Activated naive CD4-positive, alpha-beta T cell treated with anti-CD3 and anti-CD28 coated beads, Interleukin-2, amount 50 U/mL, for 72 hours (primary cell): Measurements from ENCODE around the gene MYO16. TPM values are rescaled to one million over a fixed set of nuclear protein-coding genes. Genes with fewer than 3 reads are reported as not detected.
A peak's percentile ranks its signal among the peaks of the same experiment; 100 is the strongest.

Experiments used
- ATAC-seq, 2 donors: fragments of 150-1000 bp; cut with Tn5 transposase; 2 replicates each; pipeline ENCODE4 v1.10.0; 2021; ENCODE audit warnings: mild to moderate bottlenecking in 2 of 2, moderate library complexity in 2 of 2
- DNase-seq, 2 donors: peaks; one replicate each; pipeline ENCODE4 v3.0.0; 2021 to 2022; ENCODE audit warnings: low spot score in 2 of 2
- H3K27ac Mint-ChIP-seq, 2 donors: one replicate each; pipeline ENCODE4 v1.8.0; 2022; ENCODE audit warnings: mild to moderate bottlenecking in 2 of 2, mixed read lengths in 2 of 2
- H3K36me3 Mint-ChIP-seq, 2 donors: one replicate each; pipeline ENCODE4 v1.8.0; 2022; ENCODE audit warnings: mixed read lengths in 2 of 2
- H3K9me3 Mint-ChIP-seq, 2 donors: one replicate each; pipeline ENCODE4 v1.8.0; 2022; ENCODE audit warnings: mixed read lengths in 2 of 2
- total RNA-seq, 2 donors: library from RNA; stranded (reverse); gene quantifications; one replicate each; pipeline ENCODE4 v1.2.3, GENCODE V29; 2022

The MYO16 gene
- total RNA-seq, 2 donors from 2014 or later, result not detected

DNA sequence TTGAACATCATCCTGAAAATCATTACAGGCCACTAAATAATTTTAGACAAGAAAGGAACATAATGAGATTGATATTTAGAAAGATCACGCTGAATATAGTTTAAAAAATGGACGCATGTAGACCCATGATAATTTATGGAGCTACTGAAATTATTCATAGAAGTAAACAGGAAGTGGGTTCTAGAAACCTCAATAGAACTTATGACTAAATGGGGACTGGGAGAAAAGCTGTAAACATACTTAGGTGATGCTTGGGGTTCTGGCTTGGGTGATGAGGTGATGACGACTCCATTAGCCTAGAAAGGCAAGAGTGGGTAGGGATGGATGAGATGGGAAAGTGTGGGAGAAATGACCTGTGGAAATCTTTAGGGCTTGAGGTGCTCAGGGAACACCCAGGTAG is 484.0 kb downstream of the MYO16 start:
- Mint-ChIP-seq H3K36me3 (no peaks in the 10 kb centered on the region), H3K27ac (no peak overlapping the region), H3K9me3 (peaks cover 5% of the 10 kb centered on the region in 2 donors)
- DNase-seq, result no peak
- peak in 1 of 2 donors; percentile 41 for ATAC-seq

GRCh38 chr13:109114162-109114561 is 484.8 kb downstream of the MYO16 start:
- Mint-ChIP-seq H3K9me3 (peaks cover 5% of the 10 kb centered on the region in 2 donors), H3K36me3 (no peaks in the 10 kb centered on the region), H3K27ac (no peak overlapping the region)
- ATAC-seq (no peak), DNase-seq (no peak)

- Mint-ChIP-seq H3K27ac (no peak overlapping the region), H3K36me3 (no peaks in the 10 kb centered on the region), H3K9me3 (peaks cover 5% of the 10 kb centered on the region in 2 donors)
- DNase-seq, result no peak
- no peak for ATAC-seq
Measured at GRCh38 chr13:109114991-109115390, 485.6 kb downstream of the MYO16 start.

- DNase-seq (no peak), ATAC-seq (no peak)
- no peaks in the 10 kb centered on the region for H3K36me3 Mint-ChIP-seq
- H3K9me3 Mint-ChIP-seq, result peaks cover 2 to 3% of the 10 kb centered on the region in 2 donors
- H3K27ac Mint-ChIP-seq, result no peak overlapping the region
Measured at GRCh38 chr13:109118521-109118920, 489.1 kb downstream of the MYO16 start.

GRCh38 chr13:109119896-109120295 is 490.5 kb downstream of the MYO16 start:
- Mint-ChIP-seq H3K36me3 (no peaks in the 10 kb centered on the region), H3K27ac (no peak overlapping the region), H3K9me3 (no peaks in the 10 kb centered on the region)
- DNase-seq, result no peak
- ATAC-seq, result no peak

DNA sequence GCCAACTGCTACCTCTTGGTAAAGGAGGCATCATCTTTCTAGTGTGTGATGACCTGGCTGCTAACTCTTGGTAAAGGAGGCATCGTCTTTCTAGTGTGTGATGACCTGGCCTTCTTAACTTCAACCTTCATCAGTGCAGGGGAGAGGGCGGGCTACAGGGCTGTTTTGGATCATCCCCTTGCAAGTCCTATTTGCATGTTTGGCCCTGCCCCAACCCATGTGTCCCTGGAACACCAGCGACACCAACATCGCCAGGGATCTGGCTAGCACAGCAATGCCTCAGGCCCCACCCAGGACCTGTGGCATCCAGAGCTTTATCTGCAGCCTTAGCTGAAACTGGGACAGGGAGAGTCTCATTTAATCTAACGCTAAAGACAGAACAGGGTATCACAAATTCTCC is 492.4 kb downstream of the MYO16 start:
- ATAC-seq (no peak), DNase-seq (no peak)
- Mint-ChIP-seq H3K9me3 (no peaks in the 10 kb centered on the region), H3K36me3 (no peaks in the 10 kb centered on the region), H3K27ac (no peak overlapping the region)

DNA sequence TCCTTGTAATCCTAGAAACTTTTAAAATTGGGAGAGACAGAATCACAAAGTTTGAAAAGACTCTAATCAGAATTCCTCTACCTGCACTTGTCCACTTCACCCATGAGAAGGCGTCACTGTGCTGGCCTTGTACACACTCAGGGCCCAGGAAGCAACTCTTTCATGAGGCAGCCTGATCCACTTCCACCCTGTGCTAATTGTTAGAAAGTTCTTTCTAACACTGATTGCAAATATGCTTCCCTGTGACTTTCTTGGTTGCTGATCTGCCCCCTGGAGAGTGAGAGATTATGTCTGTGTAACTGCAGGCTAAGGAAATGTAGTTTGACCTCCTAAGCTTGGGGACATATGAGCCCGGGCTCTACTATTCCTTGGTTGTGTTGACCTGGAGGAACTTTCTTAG is 494.6 kb downstream of the MYO16 start:
- DNase-seq, result no peak
- Mint-ChIP-seq H3K9me3 (no peaks in the 10 kb centered on the region), H3K27ac (no peak overlapping the region), H3K36me3 (no peaks in the 10 kb centered on the region)
- ATAC-seq, result no peak

GRCh38 chr13:109126178-109126577 is 496.8 kb downstream of the MYO16 start:
- DNase-seq (no peak), ATAC-seq (no peak)
- Mint-ChIP-seq H3K9me3 (no peaks in the 10 kb centered on the region), H3K36me3 (no peaks in the 10 kb centered on the region), H3K27ac (no peak overlapping the region)

GRCh38 chr13:109126891-109127641 is 497.7 kb downstream of the MYO16 start:
- no peak overlapping the region for H3K27ac Mint-ChIP-seq
- no peak for ATAC-seq
- H3K36me3 Mint-ChIP-seq, result no peaks in the 10 kb centered on the region
- DNase-seq, result no peak
- H3K9me3 Mint-ChIP-seq, result no peaks in the 10 kb centered on the region

DNA sequence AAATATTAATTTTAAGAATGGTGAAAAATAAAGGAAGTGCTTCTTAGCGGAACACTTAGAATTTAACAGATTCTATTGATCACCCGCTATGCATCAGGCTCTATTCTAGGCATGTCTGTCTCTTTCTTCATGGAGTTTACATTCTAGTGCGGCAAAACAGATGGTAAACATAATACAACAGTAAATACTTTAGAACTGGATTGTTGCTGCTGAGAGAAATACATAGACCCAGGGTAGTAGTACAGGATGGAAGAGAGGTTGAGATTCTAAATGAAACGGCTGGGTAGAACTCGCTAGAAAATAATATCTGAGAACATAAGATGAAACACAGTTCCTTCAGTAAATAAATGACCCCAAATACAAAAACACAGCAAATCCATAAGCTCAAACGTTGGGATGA is 498.7 kb downstream of the MYO16 start:
- H3K9me3 Mint-ChIP-seq, result no peaks in the 10 kb centered on the region
- DNase-seq, result no peak
- no peak for ATAC-seq
- H3K36me3 Mint-ChIP-seq, result no peaks in the 10 kb centered on the region
- H3K27ac Mint-ChIP-seq, result no peak overlapping the region

DNA sequence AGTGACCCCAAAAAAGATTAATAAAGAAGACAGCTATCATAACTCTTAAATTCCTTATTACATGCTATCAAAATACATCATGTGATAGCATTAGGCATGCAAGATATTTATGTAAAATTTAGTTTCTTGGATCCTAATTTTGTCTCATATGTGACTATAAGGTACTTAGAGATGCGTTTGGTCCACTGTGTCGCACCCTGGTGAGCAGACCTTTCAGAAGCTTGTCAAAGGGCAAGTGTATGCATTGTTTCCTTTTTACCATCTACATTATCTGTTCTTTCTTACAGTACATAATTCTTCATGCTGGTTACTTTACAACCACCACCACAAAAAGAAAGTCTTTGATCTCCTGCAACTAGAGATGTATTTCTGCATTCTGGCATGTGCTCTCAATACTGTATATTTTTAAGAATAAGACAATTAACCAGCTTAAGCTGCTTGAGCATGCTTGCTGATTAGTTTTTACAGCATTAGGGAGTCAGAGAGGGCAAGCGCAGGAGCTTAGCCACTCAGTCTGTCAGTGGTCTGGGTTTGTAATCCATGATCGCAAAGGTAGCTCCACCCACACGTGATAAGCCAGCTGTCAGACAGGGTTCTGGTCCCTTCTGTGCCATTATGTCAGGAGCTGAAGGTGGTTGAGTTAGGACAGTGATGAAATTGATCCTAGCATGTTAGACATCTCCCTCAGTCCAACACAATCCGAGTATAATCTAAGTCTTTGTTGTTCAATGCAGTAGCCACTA is 500.9 kb downstream of the MYO16 start:
- no peaks in the 10 kb centered on the region for H3K36me3 Mint-ChIP-seq
- no peaks in the 10 kb centered on the region for H3K9me3 Mint-ChIP-seq
- H3K27ac Mint-ChIP-seq, result no peak overlapping the region
- DNase-seq, result no peak
- no peak for ATAC-seq

GRCh38 chr13:109131698-109132257 is 502.4 kb downstream of the MYO16 start:
- Mint-ChIP-seq H3K36me3 (no peaks in the 10 kb centered on the region), H3K27ac (no peak overlapping the region), H3K9me3 (no peaks in the 10 kb centered on the region)
- no peak for DNase-seq
- ATAC-seq, result no peak

DNA sequence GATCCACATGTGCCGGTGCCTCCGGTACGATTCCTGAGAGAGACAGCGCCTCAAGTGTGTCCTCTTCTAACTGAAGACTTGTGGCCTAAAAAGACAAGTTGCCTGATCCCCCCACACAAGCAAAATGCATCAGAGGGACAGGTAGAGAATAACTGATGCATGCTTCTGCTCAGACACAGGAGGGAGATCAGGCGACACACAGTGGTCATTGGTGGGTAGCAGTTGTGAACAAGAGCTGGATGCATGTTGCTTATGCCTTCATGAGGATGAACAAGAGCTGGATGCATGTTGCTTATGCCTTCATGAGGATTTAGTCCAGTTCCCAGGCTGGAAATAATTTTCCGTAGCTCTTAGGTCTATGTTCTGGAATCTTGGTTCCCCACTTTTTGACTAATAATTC is 505.6 kb downstream of the MYO16 start:
- Mint-ChIP-seq H3K36me3 (peaks cover 0 to 4% of the 10 kb centered on the region in 2 donors), H3K27ac (no peak overlapping the region), H3K9me3 (no peaks in the 10 kb centered on the region)
- DNase-seq, result no peak
- ATAC-seq, result no peak

DNA sequence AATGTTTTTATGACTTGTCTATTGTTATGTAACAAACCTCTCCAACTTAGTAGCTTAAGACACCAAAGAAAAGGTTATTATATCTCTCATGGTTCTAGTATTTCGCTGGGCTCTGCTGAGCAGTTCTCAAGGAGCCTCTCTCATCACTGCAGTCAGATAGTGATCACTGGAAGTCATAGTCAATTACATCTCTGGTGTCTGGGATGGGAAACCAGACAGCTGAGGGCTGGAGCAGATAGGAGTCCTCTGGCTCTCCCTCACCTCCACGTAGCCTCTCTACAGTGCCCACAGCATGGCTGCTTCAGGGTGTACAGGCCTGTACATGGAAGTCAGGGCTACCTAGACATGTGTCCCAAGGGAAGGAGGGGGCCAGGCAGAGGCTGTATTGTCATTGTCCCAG is 507.5 kb downstream of the MYO16 start:
- Mint-ChIP-seq H3K27ac (no peak overlapping the region), H3K36me3 (peaks cover 0 to 4% of the 10 kb centered on the region in 2 donors), H3K9me3 (no peaks in the 10 kb centered on the region)
- DNase-seq (no peak), ATAC-seq (no peak)

- ATAC-seq (no peak), DNase-seq (no peak)
- peaks cover 0 to 4% of the 10 kb centered on the region in 2 donors for H3K36me3 Mint-ChIP-seq
- H3K9me3 Mint-ChIP-seq, result no peaks in the 10 kb centered on the region
- no peak overlapping the region for H3K27ac Mint-ChIP-seq
Measured at GRCh38 chr13:109139346-109139745, 509.9 kb downstream of the MYO16 start.

DNA sequence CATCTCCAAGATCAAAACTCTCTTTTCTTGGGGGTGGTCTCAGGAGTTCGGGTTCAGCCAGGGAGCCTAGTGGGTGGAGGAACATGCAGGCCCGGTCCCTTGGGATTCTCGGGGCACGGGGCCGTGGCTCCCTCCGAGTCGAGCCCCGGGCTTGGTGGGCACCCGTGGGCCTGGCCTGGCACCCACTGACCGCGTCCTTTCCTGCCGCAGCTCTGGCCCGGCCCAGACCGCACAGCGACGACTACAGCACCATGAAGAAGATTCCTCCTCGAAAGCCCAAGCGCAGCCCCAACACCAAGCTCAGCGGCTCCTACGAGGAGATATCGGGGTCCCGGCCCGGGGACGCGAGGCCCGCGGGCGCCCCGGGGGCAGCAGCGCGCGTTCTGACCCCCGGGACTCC is 510.6 kb downstream of the MYO16 start:
- H3K27ac Mint-ChIP-seq, result no peak overlapping the region

DNA sequence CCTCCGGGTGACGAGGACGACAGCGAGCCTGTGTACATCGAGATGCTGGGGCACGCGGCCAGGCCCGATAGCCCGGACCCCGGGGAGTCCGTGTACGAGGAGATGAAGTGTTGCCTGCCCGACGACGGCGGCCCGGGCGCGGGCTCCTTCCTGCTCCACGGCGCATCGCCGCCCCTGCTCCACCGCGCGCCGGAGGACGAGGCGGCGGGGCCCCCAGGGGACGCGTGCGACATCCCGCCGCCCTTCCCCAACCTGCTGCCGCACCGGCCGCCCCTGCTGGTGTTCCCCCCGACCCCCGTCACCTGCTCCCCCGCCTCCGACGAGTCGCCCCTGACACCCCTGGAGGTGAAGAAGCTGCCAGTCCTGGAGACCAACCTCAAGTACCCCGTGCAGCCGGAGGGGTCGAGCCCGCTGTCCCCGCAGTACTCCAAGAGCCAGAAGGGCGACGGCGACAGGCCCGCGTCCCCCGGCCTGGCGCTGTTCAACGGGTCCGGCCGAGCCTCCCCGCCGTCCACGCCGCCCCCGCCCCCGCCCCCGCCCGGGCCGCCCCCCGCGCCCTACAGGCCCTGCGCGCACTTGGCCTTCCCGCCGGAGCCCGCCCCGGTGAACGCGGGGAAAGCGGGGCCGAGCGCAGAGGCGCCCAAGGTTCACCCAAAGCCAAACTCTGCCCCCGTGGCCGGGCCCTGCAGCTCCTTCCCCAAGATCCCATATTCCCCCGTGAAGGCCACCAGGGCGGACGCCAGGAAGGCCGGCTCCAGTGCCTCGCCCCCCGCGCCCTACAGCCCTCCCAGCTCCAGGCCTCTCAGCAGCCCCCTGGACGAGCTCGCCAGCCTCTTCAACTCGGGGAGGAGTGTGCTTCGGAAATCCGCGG is 511.3 kb downstream of the MYO16 start:
- ATAC-seq (no peak), DNase-seq (no peak)
- peaks cover 0 to 4% of the 10 kb centered on the region in 2 donors for H3K36me3 Mint-ChIP-seq
- H3K9me3 Mint-ChIP-seq, result no peaks in the 10 kb centered on the region
- no peak overlapping the region for H3K27ac Mint-ChIP-seq

More for the DNA sequence above, 510.6 kb downstream of the MYO16 start:
- H3K36me3 Mint-ChIP-seq, result peaks cover 0 to 4% of the 10 kb centered on the region in 2 donors
- DNase-seq, result no peak
- H3K9me3 Mint-ChIP-seq, result no peaks in the 10 kb centered on the region
- no peak for ATAC-seq
